Mesendoderm (in vitro differentiated cells): ENCODE measurements around the gene RESP18.

ENCODE experiments used
- DNase-seq: peaks from one replicate; pipeline ENCODE4 v3.0.0; 2013
- H2AK5ac ChIP-seq: 2 replicates; pipeline ENCODE4 v1.6.1; 2013; ENCODE audit warnings: low read length, inconsistent platforms
- H2BK120ac ChIP-seq: 2 replicates; pipeline ENCODE4 v1.6.1; 2013; ENCODE audit warnings: low read depth, mild to moderate bottlenecking, low read length, moderate library complexity, mixed read lengths
- H2BK15ac ChIP-seq: replicated peaks from 2 replicates; pipeline ENCODE4 v1.6.1; 2013; ENCODE audit warnings: low read depth, mild to moderate bottlenecking, moderate library complexity
- H2BK5ac ChIP-seq: 2 replicates; pipeline ENCODE4 v1.6.1; 2013; ENCODE audit warnings: low read length, inconsistent platforms
- H3K18ac ChIP-seq: 2 replicates; pipeline ENCODE4 v1.6.1; 2013; ENCODE audit warnings: mild to moderate bottlenecking, low read length, mixed read lengths
- H3K23ac ChIP-seq: one replicate; pipeline ENCODE4 v1.6.1; 2013; ENCODE audit warnings: low read length
- H3K27ac ChIP-seq: 2 replicates; pipeline ENCODE4 v1.5.1; 2013; ENCODE audit warnings: low read depth, mild to moderate bottlenecking, inconsistent platforms, low read length, moderate library complexity
- H3K27me3 ChIP-seq: 2 replicates; pipeline ENCODE4 v1.6.1; 2013; ENCODE audit warnings: low read length, control low read depth, mild to moderate bottlenecking, inconsistent platforms; ENCODE audit not compliant: insufficient read depth, poor library complexity
- H3K36me3 ChIP-seq: 2 replicates; pipeline ENCODE4 v1.6.1; 2013; ENCODE audit warnings: low read length, inconsistent platforms; ENCODE audit not compliant: control insufficient read depth, insufficient read depth
- H3K4ac ChIP-seq: one replicate; pipeline ENCODE4 v1.6.1; 2013; ENCODE audit warnings: low read depth, mild to moderate bottlenecking, low read length, moderate library complexity
- H3K4me1 ChIP-seq: 2 replicates; pipeline ENCODE4 v1.6.1; 2013; ENCODE audit warnings: low read depth, low read length, inconsistent platforms; ENCODE audit not compliant: control insufficient read depth
- H3K4me2 ChIP-seq: 2 replicates; pipeline ENCODE4 v1.6.1; 2013; ENCODE audit warnings: low read length
- H3K4me3 ChIP-seq: 2 replicates; pipeline ENCODE4 v1.5.1; 2013; ENCODE audit warnings: mild to moderate bottlenecking, low read length
- H3K56ac ChIP-seq: one replicate; pipeline ENCODE4 v1.6.1; 2013; ENCODE audit warnings: low read length
- H3K79me1 ChIP-seq: 2 replicates; pipeline ENCODE4 v1.6.1; 2013; ENCODE audit warnings: low read length, inconsistent platforms
- H3K79me2 ChIP-seq: 2 replicates; pipeline ENCODE4 v1.6.1; 2013; ENCODE audit warnings: mild to moderate bottlenecking, low read length; ENCODE audit not compliant: control insufficient read depth, insufficient read depth
- H3K9ac ChIP-seq: 2 replicates; pipeline ENCODE4 v1.6.1; 2013; ENCODE audit warnings: low read length, inconsistent platforms
- H4K5ac ChIP-seq: one replicate; pipeline ENCODE4 v1.6.1; 2013; ENCODE audit warnings: low read length
- H4K8ac ChIP-seq: one replicate; pipeline ENCODE4 v1.6.1; 2013; ENCODE audit warnings: low read depth, mild to moderate bottlenecking, control low read depth, low read length, moderate library complexity
- WGBS: extraction: QIAGEN DNeasy Blood & Tissue Kit; methylation state at CpG from one replicate; pipeline ENCODE4 v1.1.7; 2013; ENCODE audit warnings: low lambda C conversion rate, missing lambda C conversion rate; ENCODE audit not compliant: insufficient coverage; ENCODE audit errors: extremely low coverage; 5-methylcytosine and 5-hydroxymethylcytosine counted together

RESP18 gene

DNA sequence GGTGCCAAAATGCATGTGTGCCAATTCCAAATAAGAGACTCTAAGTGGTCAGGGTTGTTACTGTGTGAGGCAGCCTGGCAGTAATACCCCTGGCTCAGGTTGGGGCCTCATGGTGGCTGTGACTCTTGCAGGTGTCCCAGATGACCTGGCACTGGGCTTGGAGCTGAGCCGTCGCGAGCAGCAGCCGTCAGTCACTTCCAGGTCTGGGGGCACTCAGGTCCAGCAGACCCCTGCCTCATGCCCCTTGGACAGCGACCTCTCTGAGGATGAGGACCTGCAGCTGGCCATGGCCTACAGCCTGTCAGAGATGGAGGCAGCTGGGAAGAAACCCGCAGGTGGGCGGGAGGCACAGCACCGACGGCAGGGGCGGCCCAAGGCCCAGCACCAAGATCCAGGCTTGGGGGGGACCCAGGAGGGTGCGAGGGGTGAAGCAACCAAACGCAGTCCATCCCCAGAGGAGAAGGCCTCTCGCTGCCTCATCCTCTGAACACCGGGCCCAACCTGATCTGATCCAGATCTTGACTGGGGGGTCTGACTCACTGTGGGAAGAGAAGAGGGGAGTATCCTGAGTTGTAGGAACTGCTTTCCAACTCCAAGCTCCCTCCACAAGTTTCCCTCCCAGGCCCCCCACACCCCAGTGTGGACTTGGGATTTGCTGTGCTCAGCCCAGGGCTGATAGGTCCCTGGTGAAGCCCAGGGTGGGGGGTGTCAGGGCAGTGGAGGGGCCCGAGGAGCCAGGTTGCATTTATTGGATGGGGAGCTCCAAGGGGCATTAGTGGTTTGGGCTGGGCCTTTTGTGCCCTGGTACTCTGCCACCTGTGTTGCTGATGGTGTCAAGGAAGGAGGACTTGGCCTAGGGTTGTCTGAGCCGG is 47.8 kb downstream of the RESP18 start:
- Histone ChIP-seq H3K4me2 (no peak overlapping the region), H3K79me1 (no peaks in the 10 kb centered on the region), H3K79me2 (no peaks in the 10 kb centered on the region), H3K27ac (no peak overlapping the region), H3K4me1 (peaks cover 15% of the 10 kb centered on the region), H3K23ac (no peak overlapping the region), H2BK120ac (no peak overlapping the region), H2BK5ac (no peak overlapping the region), H3K56ac (no peak overlapping the region), H4K5ac (no peak overlapping the region), H2AK5ac (no peak overlapping the region), H4K8ac (no peak overlapping the region), H3K27me3 (no peaks in the 10 kb centered on the region), H3K36me3 (no peaks in the 10 kb centered on the region), H2BK15ac (no peak overlapping the region), H3K18ac (no peak overlapping the region), H3K4me3 (no peak overlapping the region), H3K9ac (no peak overlapping the region), H3K4ac (no peak overlapping the region)
- WGBS, result no CpG with 5 or more reads among the region's 16 CpGs
- DNase-seq, result no peak

DNA sequence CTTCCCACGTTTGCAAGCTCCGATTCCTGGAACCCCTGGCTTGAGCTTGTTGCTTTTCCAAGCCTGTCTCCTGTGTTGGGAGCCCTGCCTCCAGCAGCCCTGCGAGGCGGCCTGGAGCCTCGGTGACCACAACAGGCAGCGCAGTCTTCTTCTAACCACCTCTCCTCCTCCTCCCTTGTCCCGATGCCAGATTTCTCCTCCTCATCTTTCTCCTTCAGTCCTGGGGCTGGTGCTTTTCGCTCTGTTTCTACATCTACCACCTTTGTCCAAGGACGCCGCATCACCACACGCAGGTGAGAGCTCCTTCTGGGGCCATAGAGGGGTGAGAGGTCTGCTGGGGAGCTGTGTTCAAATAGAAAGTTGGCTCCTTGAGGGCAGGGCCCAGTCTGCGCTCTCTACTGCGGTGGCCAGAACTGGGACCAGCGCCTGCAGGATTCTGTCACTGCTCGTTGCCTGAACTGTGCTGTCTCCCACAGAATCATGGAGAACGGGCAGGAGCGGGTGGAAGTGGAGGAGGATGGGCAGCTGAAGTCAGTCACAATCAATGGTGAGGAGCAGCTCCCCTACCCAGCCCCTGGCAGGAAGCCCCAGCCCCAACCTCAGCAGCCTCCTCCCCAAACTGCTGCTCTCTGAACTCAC is 49.5 kb downstream of the RESP18 start:
- Histone ChIP-seq H3K18ac (no peak overlapping the region), H3K56ac (no peak overlapping the region), H3K79me1 (no peaks in the 10 kb centered on the region), H3K4me1 (peaks cover 22% of the 10 kb centered on the region), H3K79me2 (no peaks in the 10 kb centered on the region), H3K4me2 (no peak overlapping the region), H2BK15ac (no peak overlapping the region), H3K4me3 (no peak overlapping the region), H2BK5ac (no peak overlapping the region), H3K23ac (no peak overlapping the region), H4K5ac (no peak overlapping the region), H2AK5ac (no peak overlapping the region), H3K9ac (no peak overlapping the region), H2BK120ac (no peak overlapping the region), H3K4ac (no peak overlapping the region), H4K8ac (no peak overlapping the region), H3K27me3 (no peaks in the 10 kb centered on the region), H3K27ac (no peak overlapping the region), H3K36me3 (no peaks in the 10 kb centered on the region)
- WGBS, result no CpG with 5 or more reads among the region's 17 CpGs
- no peak for DNase-seq

DNA sequence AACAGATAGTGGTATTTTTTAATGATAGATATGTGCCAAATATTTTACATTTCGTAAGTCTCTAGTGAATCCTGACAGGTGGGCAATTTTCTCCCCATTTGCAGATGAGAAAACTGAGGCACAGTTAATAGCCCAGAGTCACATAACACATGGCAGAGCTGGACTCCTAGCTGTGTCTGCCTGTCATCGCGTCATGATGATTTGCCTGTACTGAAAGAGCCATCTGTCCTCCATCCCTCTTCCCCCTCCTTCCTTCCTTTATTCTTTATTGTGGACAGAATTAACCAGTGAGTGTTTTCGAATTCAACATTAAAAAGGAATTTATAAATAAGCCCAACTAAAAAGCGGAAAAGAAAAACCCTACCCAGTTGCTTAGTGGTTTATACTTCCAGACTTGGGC is 50.2 kb downstream of the RESP18 start:
- Histone ChIP-seq H3K4me1 (peaks cover 24% of the 10 kb centered on the region), H3K27ac (no peak overlapping the region), H3K4me2 (no peak overlapping the region), H3K36me3 (no peaks in the 10 kb centered on the region), H2AK5ac (no peak overlapping the region), H3K23ac (no peak overlapping the region), H3K9ac (no peak overlapping the region), H4K8ac (no peak overlapping the region), H3K4me3 (no peak overlapping the region), H3K4ac (no peak overlapping the region), H3K79me1 (no peaks in the 10 kb centered on the region), H3K56ac (no peak overlapping the region), H2BK15ac (no peak overlapping the region), H3K79me2 (no peaks in the 10 kb centered on the region), H2BK120ac (no peak overlapping the region), H3K27me3 (no peaks in the 10 kb centered on the region), H2BK5ac (no peak overlapping the region), H4K5ac (no peak overlapping the region), H3K18ac (no peak overlapping the region)
- no peak for DNase-seq
- no CpG with 5 or more reads among the region's 5 CpGs for WGBS

DNA sequence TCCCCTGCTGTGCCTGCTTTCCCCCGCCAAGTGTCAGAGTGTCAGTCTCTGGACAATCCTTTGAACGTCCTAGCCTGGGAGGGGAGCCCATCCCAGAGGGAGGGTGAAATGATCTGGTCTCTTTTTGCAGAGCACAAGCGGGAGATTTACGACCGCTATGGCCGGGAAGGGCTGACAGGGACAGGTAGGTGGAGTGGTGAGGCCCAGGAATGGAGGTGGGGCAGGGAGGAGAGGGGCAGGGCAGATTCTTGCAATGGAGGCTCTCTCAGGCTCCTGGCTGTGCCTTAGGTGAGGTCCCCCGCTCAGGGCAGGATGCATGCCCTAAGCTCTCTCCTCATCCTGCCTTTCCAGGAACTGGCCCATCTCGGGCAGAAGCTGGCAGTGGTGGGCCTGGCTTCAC is 51.0 kb downstream of the RESP18 start:
- Histone ChIP-seq H4K8ac (no peak overlapping the region), H3K79me1 (no peaks in the 10 kb centered on the region), H3K36me3 (no peaks in the 10 kb centered on the region), H3K23ac (no peak overlapping the region), H2BK5ac (no peak overlapping the region), H3K27ac (no peak overlapping the region), H2AK5ac (no peak overlapping the region), H2BK120ac (no peak overlapping the region), H3K9ac (no peak overlapping the region), H3K4me1 (peaks cover 24% of the 10 kb centered on the region), H3K18ac (no peak overlapping the region), H3K4ac (peak overlapping the region; percentile 40), H3K27me3 (no peaks in the 10 kb centered on the region), H3K4me2 (no peak overlapping the region), H3K4me3 (no peak overlapping the region), H4K5ac (no peak overlapping the region), H3K79me2 (no peaks in the 10 kb centered on the region), H2BK15ac (no peak overlapping the region), H3K56ac (peak overlapping the region; percentile 3)
- no CpG with 5 or more reads among the region's 8 CpGs for WGBS
- DNase-seq, result peak; percentile 31

DNA sequence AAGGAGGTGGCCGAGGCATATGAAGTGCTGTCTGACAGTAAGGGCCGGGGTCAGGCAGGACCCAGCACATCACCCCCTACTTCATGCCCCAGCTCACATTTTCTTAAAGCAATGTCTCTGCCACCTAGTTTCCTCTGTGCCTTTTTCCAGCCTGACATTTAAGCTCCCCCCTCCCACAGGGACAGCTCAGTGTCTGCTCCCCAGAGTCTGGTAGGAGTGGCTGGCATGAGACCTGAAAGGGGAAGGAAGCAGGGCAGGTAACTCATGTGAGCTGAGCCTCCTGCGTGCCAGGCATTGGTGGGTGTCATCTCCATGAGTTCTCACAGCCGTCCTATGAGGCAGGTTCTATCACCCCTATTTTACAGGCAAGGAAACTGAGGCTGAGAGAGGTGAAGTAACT is 51.9 kb downstream of the RESP18 start:
- no peaks in the 10 kb centered on the region for H3K27me3 ChIP-seq
- WGBS, result no CpG with 5 or more reads among the region's 4 CpGs
- H2BK15ac ChIP-seq, result no peak overlapping the region
- H4K8ac ChIP-seq, result no peak overlapping the region
- peak overlapping the region; percentile 99 for H3K27ac ChIP-seq
- DNase-seq, result no peak
- peak overlapping the region; percentile 28 for H2BK5ac ChIP-seq
- peak overlapping the region; percentile 74 for H3K9ac ChIP-seq
- no peak overlapping the region for H3K4me3 ChIP-seq
- H4K5ac ChIP-seq, result no peak overlapping the region
- H3K79me2 ChIP-seq, result no peaks in the 10 kb centered on the region
- peak overlapping the region; percentile 87 for H3K56ac ChIP-seq
- H3K4me1 ChIP-seq, result peaks cover 21% of the 10 kb centered on the region
- no peak overlapping the region for H3K4ac ChIP-seq
- H3K36me3 ChIP-seq, result no peaks in the 10 kb centered on the region
- H2BK120ac ChIP-seq, result peak overlapping the region; percentile 19
- no peak overlapping the region for H3K23ac ChIP-seq
- H3K18ac ChIP-seq, result peak overlapping the region; percentile 88
- no peaks in the 10 kb centered on the region for H3K79me1 ChIP-seq
- H3K4me2 ChIP-seq, result no peak overlapping the region
- H2AK5ac ChIP-seq, result peak overlapping the region; percentile 2
